Measurements from ENCODE around the gene WSCD1. TPM values are rescaled to one million over a fixed set of nuclear protein-coding genes. Genes with fewer than 3 reads are reported as not detected.

Gene WSCD1
- total RNA-seq, 1 experiment from 2014 or later = not detected

DNA sequence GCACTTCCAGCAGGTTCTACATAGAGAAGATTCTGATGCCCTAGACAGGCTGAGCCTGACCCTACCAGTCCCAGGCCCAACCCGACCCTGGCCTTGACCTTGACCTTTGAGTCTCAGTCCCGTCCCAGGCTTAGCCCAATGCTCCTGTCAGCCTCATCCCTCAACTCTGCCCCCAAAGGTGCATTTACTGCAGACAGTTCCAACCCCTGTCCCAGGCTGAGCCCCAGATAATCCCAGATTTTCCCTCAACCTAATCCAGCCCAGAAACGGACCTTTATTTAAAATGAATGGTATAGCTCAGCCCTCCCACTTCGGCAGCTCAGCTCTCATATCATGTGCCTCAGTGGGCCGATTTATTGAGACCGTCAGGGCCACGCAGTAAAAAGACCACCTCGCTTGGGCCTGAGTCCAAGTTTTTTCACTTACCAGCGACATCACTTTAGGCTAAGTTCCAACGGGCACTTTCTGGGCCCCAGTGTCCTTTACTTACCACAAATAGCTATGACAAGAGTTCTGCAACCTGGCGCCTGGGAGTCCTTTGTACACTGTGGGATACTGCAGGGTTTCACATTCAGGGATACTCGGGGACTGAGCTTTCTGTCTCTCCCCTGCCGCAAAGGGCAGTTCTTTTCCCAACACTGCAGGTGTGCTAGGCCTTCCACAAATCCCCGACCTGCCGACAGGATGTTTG is 89.5 kb downstream of the WSCD1 start:
- no peak for DNase-seq (ENCODE audit: low spot score)

- DNase-seq (ENCODE audit: low spot score) = no peak
These were observed 90.0 kb downstream of the WSCD1 start for GRCh38 chr17:6160232-6160555.

- no peak for DNase-seq (ENCODE audit: low spot score)
These were observed 91.0 kb downstream of the WSCD1 start for GRCh38 chr17:6160911-6161855.

- no peak for DNase-seq (ENCODE audit: low spot score)
These were observed 92.0 kb downstream of the WSCD1 start for GRCh38 chr17:6162216-6162615.

- no peak for DNase-seq (ENCODE audit: low spot score)
These were observed 92.7 kb downstream of the WSCD1 start for GRCh38 chr17:6162892-6163291.

- DNase-seq (ENCODE audit: low spot score) = no peak
These were observed 93.6 kb downstream of the WSCD1 start for GRCh38 chr17:6163612-6164333.

DNA sequence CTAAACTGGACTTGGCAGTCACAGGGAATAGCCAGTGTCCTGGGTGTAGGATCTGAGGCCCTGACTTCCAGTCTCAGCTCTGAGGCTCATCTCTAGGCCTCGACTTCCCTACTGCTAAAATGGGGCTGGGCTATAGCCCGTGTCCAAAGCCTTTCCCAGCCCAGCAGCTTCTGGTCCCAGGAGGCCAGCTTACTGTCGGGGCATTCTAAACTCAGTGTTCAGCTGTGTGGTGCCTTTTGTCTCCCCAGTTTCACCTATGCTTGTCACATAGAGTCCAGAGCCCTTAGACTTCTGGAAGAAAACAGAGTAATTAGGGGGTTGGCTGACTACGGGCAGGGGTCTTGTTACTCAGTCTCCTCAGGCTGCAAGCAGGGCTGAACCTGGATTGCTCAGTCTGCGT is 94.8 kb downstream of the WSCD1 start:
- DNase-seq (ENCODE audit: low spot score) = no peak

- no peak for DNase-seq (ENCODE audit: low spot score)
These were observed 95.6 kb downstream of the WSCD1 start for GRCh38 chr17:6165806-6166205.

GRCh38 chr17:6166492-6167179 is 96.5 kb downstream of the WSCD1 start:
- DNase-seq (ENCODE audit: low spot score) = no peak

DNA sequence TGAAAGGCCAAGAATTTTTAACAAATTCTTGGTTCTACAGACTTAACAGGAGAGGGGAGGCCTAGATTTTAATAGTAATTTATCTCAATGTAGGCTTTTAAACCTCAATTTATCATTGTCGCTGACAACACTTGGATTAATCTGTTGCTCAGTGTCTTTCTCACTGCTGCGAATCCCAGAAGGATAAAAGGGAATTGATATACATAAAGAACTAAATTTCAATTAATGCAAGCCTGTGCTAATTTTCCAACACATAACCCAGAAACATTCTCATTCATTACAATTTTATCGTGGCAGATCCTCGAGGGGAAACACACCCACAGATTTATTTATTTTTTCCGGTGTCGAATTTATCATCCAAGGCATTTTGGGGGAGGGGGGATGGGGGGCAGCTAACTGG is 98.1 kb downstream of the WSCD1 start:
- no peak for DNase-seq (ENCODE audit: low spot score)

GRCh38 chr17:6170349-6170748 is 100.2 kb downstream of the WSCD1 start:
- DNase-seq (ENCODE audit: low spot score) = no peak

DNA sequence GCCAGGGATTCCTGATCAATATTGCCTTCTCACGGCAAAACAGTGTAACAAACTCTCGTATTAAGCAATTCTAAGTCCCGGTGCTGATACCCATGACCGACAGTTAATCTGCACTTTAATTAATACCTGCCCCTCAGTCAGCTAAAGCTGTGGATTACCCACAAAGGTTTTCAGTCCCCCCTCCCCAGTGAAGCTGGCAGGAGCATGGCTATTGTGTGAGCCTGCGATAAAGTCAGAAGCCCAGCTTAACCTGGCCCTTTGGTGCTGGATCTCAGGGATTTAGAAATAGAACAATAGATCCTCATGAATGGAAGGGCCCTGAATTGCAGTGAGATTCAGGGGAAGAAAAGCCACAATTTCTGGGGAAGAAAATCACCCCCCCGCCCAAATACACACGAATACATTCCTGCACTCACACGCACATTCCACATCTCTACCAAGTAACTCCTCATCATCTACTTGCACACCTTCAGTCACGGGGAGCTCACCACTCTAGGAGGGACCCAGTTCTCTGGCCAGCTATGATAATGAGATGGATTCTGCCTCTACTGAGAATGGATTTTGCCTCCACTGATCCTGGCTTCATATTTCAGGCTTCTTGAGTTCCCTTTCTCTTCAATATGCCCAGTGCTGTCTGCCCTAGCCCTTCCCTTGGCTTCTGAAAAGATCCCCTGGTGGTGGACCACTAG is 102.6 kb downstream of the WSCD1 start:
- no peak for DNase-seq (ENCODE audit: low spot score)

GRCh38 chr17:6173653-6174052 is 103.5 kb downstream of the WSCD1 start:
- no peak for DNase-seq (ENCODE audit: low spot score)
